GM18520 (cell line): ENCODE measurements around the gene FAM83F.

Experiments used
- ATAC-seq: cut with Tn5 transposase; IDR thresholded peaks from one replicate; pipeline ENCODE4 v1.9.1; 2021; ENCODE audit not compliant: unreplicated experiment

Gene FAM83F

DNA sequence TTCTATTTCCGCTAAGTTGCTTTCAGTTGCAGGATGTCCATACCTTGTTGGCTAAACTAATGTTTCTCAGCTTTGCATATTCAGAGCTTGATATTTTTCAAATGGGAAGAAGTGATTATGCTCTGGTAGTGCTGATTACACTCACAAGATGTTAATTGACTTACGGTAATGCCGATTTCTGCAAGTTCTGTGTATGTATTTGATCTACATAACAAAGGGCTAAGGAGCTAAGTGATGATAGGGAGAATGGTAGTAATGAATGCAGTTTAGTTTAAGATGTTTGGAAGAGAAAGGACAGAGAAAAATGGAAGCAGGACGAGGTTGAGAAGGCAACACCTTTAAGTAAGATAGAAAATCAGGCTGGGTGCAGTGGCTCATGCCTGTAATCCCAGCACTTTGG, 61.4 kb downstream of the FAM83F start:
- no peak for ATAC-seq

DNA sequence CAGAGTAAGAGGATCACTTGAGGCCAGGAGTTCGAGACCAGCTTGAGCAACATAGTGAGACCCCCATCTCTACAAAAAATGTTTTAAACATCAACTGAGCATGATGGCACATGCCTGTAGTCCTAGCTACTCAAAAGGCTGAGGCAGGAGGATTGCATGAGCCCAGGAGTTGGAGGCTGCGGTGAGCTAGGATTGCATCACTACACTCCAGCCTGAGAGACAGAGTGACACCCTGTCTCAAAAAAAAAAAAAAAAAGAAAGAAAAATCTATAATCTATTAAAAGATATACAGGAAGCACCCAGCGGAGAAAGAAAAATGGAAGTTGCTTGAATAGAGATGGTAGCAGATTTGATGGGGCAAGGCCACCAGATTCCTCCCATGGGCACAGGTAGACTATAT, 61.8 kb downstream of the FAM83F start:
- no peak for ATAC-seq

DNA sequence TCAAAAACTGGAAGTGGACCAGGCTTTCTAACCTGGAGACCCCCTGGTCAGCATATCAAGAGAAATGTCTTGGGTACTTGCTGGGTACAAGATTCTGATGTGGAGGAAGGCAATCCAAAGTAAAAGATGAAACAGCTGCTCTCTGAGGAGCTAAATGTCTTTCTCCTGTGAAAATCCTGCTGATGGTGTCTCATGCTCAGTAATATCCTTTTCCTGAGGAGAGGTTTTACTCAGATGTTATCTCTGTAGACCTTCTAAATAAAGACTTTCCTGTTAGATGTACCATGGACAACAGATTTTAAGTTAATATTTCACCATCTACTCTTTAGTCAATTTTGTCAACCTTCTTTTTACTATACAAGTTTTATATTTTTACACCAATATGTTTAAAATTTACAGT, 62.9 kb downstream of the FAM83F start:
- no peak for ATAC-seq

DNA sequence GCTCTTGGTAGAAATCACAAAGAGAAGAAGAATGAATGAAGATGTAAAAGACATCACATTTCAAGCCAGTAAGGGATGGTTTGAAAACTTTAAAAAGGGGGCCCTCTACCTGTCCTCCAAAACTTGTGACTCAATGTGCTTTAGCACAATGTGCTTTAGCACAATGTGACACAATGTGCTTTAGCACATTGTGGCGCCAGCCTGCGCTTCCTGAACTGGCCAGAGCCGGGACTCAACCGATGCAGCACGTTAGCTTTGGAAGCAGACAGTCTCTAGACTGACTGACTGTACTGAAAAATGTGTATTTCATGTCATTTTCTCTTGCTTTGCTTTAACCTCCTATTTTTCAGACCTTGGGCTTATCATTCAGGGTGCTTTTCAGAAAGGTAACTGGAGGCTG, 63.5 kb downstream of the FAM83F start:
- no peak for ATAC-seq

DNA sequence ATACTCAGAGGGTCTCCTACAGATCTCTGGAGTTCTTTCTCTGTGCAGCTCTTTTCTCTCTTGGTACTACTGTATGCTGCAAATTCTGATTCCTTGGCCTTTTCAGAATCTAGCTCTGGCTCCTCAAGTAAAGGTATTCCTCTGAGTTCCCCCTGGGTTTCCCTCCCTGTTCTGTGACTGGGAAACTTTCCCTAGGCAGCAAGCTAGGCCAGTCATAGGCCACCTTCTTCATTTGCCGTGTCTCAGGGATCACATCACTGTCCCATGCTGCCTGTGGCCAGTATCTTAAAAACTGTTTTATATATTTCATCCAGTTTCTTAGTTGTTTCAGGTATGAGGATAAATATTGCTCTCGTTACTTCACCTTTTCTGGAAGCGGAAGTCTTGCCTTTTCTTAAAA, 71.2 kb downstream of the FAM83F start:
- ATAC-seq: no peak

DNA sequence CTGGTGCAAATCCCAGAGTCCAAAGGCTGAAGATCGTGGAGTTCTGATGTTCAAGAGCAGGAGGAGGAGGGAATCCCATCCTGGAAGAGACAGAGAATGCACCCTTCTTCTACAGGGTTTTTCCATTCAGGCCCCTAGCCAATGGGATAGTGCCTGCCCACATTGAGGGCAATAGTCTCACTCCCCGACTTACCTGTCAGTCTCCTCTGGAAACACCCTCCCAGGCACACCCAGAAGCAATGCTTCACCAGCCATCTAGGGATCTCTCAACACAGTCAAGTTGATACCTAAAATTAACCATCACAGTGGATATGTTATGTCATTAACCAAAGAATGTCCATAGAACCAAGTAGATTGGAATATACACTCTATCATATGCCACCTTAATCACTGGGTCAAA, 72.9 kb downstream of the FAM83F start:
- no peak for ATAC-seq

DNA sequence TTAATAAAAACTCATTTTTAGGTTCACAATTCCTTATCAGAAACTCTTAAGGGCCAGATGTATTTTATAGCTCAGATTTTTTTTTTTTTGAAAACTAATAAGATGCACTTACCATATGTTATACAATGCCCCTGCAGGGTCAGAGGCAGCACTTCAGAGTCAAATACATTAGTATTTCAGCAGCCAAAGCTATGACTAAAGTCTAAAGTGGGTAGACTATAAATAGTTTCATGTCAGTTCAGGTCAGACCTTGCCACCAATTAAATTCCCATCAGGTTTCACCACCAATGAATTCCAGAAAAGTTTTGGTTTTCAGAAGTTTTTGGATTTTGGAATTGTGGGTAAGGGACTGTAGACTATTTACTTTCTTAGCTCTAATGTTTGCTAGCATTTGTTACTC, 75.9 kb downstream of the FAM83F start:
- no peak for ATAC-seq

DNA sequence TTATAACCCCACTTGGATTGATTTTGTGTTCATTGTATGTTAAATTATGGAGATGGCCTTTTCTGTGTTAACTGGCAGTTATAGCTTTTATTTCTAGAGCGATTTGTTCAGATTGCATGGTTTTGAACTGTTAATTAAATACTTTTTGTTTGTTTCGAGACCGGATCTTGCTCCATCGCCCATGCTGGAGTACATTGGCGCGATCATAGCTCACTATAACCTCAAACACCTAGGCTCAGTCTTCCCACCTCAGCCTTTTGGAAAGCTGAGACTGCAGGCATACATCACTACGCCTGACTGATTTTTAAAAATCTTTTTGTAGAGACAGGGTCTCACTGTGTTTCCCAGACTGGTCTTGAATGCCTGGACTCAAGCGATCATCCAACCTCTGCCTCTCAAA, 77.0 kb downstream of the FAM83F start:
- ATAC-seq: no peak

DNA sequence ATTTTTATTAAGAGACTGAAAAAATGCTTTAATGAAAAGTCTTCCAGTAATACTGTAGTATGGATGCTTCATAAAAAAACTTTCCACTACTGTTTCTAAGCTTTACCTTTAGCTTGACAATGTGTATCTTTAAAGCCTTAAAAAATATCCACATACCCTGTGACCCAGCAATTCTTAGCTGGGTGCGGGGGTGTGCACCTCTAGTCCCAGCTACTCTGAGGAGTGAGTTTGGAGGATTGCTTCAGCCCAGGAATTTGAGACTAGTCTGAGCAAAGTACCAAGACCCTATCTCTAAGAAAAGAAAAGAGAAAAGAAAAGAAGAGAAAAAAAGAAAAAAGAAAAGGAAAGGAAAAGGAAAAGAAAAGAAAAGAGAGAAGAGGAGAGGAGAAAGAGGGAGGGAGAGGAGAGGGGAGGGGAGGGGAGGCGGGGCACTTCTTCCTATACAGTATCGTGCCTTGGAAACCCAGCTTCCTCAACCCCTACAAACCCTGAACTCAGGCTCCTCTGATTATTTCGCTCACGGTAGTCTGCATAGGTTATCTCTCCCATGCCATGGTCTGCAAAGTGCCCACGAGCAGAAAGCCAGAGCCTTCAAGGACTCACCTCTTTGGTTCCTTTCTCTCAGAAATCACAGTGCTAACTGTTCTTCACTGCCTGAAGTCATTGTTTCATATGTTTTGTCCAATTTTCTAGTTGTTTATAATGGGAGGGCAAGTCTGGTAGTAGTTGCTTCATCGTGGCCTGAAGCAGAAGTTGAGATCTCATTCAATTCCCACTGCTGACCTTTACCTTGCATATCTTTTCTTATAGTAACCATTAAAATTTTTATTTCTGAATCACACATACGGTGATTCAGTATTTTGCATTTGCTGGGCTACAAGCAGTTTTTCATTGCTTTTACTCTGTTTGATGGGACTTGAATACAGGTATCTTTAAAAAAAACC, 82.2 kb downstream of the FAM83F start:
- no peak for ATAC-seq

DNA sequence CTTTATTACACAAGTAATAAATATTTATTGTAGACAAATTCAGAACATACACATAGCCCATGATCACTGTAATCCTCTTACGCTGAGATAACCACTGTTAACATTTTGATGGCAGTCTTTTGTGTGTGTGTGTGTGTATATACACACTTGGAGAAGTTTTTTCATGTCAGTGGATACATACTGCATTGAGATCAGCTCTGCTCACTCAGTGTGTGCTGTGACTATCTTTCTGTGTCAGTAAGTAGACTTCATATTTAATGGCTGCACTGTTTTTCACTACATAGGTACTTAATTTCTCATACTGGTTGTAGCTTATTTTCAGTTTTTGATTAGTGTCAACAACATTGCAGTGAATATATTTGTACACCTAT, 82.9 kb downstream of the FAM83F start:
- ATAC-seq: no peak

DNA sequence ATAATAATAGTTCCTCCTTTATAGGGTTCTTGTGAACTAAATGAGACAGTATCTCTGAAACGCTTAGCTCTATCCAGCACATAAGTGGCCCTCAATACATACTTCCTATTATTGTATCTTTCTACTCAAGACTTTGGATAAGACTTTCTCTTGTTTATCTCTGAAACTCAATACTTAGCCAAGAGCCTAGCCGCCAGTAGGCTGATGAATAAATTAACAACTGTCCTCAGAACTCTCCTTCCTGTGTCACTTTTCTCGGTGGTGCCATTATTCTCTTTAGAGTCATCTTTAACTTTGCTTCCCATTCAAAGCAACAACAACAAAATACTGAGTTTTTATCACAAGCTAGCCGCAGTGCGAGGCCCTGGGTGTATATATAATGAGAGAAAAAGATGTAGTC, 86.9 kb downstream of the FAM83F start:
- ATAC-seq: no peak

DNA sequence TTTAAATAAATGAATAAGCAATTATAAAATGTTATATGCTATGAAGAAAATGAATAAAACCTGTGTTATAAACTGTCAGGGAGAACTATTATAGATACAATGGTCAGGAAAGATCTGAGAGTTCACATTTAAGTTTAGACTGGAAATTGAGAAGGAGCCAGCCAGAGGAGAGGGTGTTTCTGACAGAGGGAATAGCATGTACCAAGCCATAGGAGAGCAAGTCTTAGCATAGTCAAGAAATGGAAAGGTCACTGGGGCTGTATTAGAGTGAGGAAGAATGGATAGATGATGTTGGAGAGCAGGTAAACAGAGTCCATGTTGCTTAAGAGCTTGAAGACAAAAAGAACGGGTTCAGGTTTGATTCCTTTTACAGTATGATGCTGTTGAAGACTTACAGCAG, 87.4 kb downstream of the FAM83F start:
- ATAC-seq: no peak

DNA sequence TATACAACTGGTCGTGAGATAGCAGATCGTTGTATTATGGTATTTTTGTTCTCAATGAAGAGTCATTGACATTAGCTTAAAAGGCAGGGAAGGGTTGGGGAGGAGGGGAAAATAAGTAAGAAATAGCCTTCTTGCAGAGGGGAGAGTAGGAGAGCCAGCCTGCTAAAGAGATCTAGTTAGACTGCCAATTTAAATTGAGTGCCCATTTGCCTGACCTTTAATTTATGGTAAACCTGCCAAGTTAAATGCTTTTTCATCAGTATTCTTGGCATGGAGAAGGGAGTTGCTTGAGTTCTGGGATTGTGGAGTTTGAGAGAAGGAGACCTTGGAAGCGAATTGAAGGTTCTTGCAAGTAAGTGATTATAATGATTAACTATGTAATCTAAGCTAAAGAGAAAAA, 89.0 kb downstream of the FAM83F start:
- no peak for ATAC-seq

DNA sequence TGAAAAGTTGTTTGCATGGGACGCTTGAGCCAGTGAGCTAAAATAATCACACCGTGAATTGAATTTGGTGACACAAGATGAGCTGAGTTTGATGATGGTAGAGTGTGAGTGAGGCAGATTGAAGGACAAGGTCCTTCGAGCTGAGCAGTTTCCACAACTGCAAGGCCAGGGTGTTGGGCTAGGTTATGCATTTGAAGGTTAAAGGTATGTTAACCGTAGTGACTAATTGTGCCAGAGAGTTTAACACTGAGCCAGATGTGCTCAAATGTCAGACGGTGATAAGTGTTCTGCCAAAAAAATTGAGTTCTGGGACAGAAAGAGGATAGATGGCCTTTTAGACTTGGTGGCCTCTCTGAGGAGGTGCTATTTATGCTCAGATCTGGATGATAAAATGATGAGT, 89.5 kb downstream of the FAM83F start:
- ATAC-seq: no peak

DNA sequence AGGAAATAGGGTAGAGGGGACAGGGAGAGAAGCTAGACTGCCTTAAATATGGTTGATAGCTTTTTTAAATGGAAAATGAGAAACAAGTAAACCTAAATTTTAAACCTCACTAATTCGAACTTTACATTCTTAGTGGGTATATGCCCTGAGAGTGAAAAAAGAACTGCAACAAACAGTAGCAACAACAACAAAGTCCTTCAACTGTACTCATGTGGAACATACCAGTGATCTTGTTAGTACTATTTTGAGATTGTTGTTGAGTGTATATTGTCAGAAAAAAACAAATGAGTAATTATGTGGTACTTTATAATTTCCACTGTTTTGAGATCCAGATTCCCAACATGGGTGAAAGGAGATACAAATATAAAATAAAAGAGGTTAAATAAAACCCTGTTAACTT, 94.1 kb downstream of the FAM83F start:
- no peak for ATAC-seq
